ENCODE results near the gene PFN4.
"Not testable (repeated sequence)": the region's sequence is repeated elsewhere in the genome, so short reads cannot be mapped to it uniquely, and the experiment has no call there.

The PFN4 gene, protein sequence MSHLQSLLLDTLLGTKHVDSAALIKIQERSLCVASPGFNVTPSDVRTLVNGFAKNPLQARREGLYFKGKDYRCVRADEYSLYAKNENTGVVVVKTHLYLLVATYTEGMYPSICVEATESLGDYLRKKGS

DNA sequence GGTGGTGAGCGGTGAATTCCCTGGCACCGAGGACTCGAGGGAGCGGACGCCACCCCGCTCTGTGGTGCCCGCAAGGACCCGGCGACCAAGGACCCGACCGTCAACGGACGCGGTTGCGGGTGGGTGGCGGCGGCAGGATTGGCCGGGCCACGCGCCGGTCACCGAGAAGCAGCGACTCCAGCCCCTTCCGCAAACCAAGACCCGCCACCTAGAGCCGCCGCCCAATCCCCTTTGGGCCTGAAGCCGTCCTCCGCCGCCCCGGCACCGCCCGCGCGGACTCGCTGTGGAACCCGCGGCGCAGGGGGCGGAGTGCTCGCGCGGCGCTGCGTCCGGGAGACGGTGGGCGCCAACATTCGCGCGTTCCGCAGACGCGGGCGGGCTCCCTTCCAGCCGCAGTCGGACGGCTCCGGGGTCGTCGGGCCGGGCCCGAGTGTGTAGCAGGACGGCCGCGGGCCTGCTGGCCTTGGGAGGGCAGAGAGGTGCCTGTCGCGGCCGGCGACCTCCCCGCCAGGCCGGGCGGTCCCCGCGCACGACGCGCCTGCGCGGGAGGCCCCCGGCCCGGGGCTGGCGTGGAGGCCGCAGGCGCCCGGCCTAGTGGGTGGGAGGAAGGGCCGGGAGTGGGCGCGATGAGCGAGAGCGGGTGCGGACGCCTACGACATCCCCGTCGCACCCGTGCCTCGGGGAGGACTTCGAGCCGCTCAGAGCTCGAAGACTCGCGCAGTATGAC lies at the start of gene PFN4, which contains the start of gene FAM228B:
Gene PFN4, minus strand, starts transcription at position 140 of the 727 bp plus-strand sequence. CDS start 799 bp downstream, outside the sequence.
Gene FAM228B, plus strand, starts transcription at position 275 of the 727 bp plus-strand sequence. CDS start 893 bp downstream, outside the sequence.
- peak; percentile 58 to 69 for DNase-seq (ENCODE audit: low read depth in 2 of 2)

GRCh38 chr2:24169023-24169422 lies 45.9 kb upstream of the PFN4 start:
- no peak for DNase-seq (ENCODE audit: low read depth in 2 of 2)

- peak; percentile 30 to 31 for DNase-seq (ENCODE audit: low read depth in 2 of 2)
Measured at GRCh38 chr2:24164416-24164973, 41.4 kb upstream of the PFN4 start.

- DNase-seq (ENCODE audit: low read depth in 2 of 2): no peak
Measured at GRCh38 chr2:24163601-24164000, 40.5 kb upstream of the PFN4 start.

DNA sequence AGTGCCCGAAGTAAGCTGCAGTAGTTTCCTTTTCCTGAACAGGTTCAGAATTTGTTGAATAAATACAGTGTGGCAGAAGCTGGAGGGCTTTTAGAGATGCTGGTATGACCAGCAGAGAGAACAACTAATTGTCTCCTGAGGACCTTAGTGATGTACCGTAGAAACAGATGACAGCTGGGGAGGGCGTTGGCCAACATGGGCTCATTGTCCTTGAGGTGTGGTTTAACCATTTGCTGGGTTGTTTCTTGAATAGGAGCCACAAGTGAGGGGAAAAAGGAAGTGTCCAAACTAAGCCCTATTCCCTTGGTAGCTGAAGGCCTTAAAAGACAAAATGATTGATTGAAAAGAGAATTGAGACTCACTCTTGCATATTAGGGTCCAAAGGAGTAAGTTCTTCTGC lies 40.1 kb upstream of the PFN4 start:
- DNase-seq (ENCODE audit: low read depth in 2 of 2): no peak

DNA sequence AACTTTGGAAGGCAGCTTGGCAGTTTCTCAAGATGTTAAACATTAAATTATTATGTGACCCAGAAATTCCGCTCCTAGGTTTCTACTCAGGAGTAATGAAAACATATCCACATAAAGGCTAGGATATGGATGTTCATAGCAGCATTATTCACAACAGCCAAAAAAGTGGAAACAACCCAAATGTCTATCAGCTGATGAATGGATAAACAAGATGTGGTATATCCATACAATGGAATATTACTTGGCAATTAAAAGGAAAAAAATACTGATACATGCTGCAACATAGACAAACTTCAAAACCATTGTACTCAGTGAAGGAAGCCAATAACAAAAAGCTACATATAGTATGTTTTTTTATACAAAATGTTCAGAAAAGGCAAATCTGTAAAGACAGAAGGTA lies 39.4 kb upstream of the PFN4 start:
- DNase-seq (ENCODE audit: low read depth in 2 of 2): no peak

DNA sequence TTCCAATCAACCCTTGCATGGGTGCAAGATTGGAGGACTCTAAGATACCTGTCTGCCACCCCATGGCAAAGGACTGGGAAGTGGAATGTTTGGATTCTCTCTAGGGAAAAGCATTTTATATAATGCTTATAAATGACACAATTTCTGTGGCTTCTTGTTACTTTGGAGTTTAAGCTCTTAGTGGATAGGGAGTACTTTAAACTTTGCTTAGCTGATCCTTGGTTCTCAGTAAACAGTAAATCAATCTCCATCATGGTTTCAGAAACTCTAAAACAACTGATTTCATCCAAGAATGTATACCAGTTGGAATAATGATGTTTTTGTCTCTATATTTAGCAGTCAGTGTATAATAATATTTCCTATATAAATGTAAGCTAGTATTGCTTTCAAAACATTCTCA lies 37.6 kb upstream of the PFN4 start:
- DNase-seq (ENCODE audit: low read depth in 2 of 2): no peak

- DNase-seq (ENCODE audit: low read depth in 2 of 2): no peak
Measured at GRCh38 chr2:24159708-24160107, 36.6 kb upstream of the PFN4 start.

DNA sequence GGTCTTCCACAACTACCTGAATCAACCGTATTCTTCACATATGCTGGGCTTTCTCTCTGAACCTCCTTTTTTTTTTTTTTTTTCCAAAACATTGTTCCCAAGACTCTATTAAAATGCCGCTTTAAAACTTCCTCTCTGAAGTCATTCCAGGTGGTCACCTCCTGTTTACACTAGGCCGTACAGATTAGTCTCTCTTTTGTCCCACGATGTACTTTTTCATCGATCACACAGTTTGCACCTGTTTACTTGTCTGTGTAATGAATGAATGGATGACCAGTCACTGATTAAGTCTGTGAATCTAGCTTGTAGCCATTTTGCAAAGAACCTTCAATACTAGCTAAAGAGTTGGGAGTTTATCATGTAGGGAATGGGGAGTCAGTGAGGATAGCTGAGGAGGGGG lies 35.0 kb upstream of the PFN4 start:
- no peak for DNase-seq (ENCODE audit: low read depth in 2 of 2)

- DNase-seq (ENCODE audit: low read depth in 2 of 2): no peak
Measured at GRCh38 chr2:24153478-24153877, 30.3 kb upstream of the PFN4 start.

DNA sequence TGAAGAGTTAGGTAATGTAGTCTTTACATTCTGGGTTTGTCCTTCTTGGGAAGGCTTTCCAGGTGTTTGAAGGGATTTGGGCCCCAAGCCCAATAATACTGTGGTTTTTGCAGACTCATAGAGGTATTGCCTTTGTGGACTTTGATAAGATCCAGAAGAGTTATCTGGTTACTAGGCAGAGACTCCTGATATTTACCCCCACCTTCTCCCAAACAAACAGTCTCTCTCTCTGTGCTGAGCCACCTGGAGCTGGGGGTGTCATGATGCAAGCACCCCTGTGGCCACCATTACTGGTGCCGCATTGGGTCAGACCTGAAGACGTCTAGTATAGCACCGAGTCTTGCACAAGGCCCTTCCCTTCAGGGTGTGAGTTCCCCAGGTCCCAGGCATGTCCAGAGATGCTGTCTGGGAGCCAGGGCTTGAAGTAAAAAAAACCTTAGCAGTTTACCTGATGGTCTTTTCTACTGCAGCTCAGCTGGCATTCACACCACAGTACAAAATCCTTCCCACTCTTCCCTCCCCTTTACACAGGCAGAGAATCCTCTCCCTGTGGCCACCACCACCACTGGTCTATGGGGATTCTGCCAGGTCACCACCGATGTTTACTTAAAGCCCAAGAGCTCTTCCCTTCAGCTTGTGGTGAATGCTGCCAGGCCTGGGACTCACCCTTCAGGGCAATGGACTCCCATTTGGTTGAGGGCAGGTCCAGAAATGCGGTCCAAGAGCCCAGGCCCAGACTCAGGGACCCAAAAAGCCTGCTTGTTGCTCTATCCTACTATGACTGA lies 29.5 kb upstream of the PFN4 start:
- DNase-seq (ENCODE audit: low read depth in 2 of 2): no peak

- DNase-seq (ENCODE audit: low read depth in 2 of 2): no peak
Measured at GRCh38 chr2:24147364-24147763, 24.2 kb upstream of the PFN4 start.

GRCh38 chr2:24140305-24140704 lies 17.2 kb upstream of the PFN4 start:
- not testable (repeated sequence) for DNase-seq (ENCODE audit: low read depth in 2 of 2)

- no peak for DNase-seq (ENCODE audit: low read depth in 2 of 2)
Measured at GRCh38 chr2:24132543-24132942, 9.4 kb upstream of the PFN4 start.

GRCh38 chr2:24125956-24126355 lies 2.8 kb upstream of the PFN4 start:
- no peak for DNase-seq (ENCODE audit: low read depth in 2 of 2)

DNA sequence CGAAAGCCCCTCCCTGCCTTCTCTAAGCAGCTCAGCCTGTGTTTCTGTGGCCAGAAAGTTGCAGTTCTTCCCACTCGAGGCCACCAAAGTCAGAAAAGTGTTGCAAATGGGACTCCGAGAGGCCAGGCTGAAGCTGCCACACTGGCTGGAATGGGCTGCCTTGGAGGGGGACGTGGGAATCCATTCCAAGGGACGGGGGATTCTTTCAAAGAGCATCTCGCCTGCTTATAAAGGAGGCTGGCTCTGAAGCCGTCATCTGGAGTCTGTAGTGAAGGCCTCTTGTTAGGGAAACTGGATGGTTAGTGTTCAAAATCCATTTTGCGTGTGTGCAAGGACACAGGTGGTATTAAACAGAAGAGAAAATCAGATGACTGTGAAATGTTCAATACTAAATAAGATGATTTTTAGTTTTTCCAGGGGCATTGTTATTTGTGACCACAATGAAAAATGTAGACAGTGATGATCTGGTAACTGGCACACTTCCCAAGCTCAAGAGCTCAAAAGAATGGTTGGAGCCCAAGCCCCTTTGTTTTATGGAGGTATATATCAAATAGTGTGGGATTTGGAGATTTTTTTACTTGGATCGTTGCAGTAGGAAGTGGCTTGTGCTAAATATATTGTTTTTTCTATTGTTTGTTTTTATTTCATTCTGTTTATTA lies 917 bp upstream of the PFN4 start:
- DNase-seq (ENCODE audit: low read depth in 2 of 2): no peak

DNA sequence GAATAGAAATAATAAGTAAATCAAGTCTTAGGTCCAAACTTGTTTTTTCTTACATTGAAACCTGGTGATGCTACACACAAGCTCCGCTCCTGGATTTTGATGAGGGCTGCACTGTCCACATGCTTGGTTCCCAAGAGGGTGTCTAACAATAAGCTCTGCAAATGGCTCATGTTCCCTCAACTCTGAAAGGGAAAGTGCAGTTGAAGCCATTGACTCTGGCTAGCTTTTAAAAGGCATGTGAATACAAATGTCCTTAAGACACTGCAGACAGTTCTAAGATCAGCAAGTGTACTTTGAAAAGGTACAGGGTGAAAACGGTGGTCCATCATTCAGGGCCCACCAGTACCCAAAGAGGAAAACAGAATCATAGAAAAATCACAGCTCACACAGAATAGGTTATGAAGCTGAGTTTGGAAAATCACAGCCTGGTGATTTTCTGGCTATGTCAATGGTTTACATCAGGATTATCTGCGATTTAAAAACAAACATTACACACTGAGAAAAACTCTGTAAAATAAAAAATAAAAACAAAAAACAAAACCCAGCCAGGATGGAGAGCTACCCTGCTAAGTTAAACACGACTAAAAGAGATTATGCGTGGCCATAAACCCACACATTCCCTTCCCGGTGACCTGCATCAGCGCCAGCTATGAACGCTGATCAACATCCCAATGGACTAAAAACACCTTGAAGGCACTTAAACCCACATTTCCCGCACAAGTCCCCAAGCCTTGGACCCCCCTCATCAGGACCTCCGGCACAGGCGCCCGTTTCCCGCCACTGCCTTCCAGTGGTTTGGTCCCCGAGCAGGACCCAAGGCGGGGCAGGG lies 554 bp downstream of the PFN4 start:
- DNase-seq (ENCODE audit: low read depth in 2 of 2): no peak

DNA sequence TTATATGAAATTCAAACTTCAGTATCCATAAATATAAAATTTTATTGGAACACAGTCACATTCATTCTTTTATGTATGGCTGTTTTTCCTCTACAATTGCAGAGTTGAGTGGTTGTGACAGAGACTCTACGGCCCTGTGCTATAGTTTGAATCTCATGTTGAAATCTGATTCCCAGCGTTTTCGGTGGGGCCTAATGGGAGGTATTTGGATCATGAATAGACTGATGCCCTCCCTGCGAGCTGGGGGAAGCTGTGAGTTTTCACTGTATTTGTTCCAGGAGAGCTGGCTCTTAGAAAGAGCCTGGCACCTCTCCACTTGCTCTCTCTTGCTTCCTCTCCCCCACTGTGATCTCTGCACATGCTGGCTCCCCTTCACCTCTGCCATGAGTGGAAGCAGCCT lies 1.7 kb downstream of the PFN4 start:
- no peak for DNase-seq (ENCODE audit: low read depth in 2 of 2)

- DNase-seq (ENCODE audit: low read depth in 2 of 2): no peak
Measured at GRCh38 chr2:24121066-24121465, 2.1 kb downstream of the PFN4 start.

DNA sequence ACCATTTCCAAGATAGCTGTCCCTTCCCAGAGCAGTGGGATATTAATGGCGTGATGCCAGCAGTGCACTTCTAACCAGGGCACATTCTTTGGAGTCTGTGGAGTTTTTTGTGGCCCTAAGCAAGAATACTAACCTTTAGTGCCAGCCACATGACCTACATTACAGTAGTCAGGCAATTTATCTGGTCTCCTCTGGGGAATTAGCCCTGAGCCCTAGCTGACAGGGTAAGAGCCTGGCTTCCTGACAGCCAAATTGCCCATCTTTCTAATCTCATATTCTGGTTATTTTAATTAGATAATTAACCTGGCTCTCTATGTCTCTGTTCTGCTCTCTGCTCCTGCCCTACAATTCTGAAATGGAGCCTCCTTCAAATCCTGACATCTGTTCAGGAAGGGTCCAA lies 5.2 kb downstream of the PFN4 start:
- no peak for DNase-seq (ENCODE audit: low read depth in 2 of 2)

DNA sequence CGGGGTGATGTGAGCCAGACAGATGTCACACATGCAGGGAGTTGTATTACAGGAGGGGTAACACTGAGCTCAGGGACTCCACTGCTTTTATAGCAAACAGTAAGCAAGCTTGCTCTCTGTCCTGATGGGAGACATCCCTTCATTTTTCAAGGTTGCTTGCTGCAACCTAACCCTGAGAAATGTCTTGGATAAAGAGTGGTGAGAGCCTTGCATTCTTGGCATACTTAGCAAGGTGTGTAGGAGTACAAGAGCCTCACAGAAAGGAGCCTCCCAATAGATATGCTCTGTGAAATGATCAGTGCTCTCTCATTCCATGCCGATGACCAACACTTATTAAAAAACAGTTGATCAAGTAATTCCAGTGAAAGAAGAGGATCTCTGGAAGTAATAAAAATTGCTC lies 8.1 kb downstream of the PFN4 start:
- DNase-seq (ENCODE audit: low read depth in 2 of 2): no peak
